ENCODE data around the gene TAF4.
"Not testable (repeated sequence)": the region's sequence is repeated elsewhere in the genome, so short reads cannot be mapped to it uniquely, and the experiment has no call there.

Gene TAF4

DNA sequence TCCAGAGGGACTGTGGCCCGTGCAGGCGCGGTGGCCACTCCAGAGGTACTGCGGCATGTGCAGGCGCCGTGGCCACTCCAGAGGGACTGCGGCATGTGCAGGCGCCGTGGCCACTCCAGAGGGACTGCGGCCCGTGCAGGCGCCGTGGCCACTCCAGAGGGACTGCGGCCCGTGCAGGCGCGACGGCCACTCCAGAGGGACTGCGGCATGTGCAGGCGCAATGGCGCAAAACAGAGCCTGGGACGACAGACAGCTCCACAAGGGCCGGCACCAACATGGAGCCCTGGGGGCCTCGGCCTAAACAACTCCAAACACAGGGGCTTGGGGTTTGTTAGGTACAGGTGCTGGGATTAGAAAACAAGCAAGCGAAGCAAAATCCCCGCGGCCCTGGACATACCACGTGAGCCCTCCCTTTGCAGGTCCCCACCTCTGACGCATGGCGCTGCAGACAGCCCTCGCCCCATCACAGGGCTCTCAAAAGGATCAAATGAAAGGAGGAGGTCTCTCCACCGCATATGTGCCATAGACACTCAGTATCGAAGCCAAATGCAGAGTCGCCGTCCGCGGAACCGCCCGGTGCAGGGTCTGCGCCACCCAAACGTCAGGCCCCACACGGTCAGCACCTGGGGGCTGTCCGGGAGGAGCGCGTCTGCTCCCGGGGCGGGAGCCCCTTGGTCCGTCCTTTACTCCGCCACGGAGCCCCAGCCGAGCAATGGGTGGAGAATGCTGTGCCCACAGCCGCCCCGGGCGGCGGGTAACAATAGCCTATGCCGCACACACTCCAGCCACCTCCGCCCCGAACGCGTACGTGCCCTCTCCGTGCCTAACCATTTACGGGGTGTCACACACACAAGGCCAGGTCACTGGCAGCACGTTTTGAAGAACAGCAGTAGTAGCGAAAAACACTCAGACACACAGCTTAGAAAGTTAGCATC lies 85.7 kb downstream of the TAF4 start:
- no peak for DNase-seq (ENCODE audit: low read depth)

DNA sequence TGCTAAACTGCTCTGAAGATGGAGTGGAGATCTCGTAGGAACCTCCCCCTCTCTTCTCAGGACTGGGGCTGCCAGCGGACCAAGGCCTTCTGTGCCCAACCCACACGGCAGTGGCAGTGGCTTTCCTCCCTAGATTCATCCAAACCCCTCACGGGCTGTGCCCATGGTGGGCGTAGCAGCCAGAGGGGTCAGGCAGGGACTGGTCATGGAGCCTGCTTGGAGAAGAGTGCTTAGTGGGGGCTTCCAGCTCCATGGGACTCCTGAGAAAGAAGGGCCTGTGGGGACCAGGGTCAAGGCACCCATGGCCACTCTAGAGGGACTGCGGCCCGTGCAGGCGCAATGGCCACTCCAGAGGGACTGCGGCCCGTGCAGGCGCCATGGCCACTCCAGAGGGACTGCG lies 86.6 kb downstream of the TAF4 start:
- no peak for DNase-seq (ENCODE audit: low read depth)

DNA sequence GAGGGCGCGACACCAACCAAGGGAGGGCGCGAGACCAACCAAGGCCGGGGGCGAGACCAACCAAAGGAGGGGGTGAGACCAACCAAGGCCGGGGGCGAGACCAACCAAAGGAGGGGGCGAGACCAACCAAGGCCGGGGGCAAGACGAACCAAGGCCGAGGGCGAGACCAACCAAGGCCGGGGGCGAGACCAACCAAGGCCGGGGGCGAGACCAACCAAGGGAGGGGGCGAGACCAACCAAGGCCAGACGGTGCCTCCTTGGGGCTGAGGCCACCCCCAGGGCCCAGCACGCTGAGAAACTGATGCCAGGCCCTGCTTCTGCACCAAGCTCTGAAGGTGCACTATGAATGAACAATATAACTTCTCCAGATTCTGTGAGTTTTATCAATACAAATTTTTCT lies 87.2 kb downstream of the TAF4 start:
- DNase-seq (ENCODE audit: low read depth) = no peak

DNA sequence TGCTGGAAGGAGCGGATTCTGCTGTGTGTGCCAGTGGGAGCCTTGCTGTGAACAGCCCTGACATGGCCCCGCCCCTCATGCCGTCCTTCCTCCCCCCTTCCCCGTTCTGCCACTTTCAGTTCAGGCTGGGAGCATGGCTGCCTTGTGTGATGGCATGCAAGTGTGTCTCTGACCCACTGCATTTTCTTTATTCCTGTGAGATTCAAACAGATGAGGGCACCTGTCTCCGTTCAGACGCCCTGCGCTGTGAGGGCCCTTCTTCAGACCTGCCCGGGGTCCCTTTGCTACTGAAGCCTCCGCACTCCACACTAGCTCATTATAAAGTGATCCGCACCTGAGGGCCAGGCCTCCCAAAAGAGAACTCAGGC lies 88.3 kb downstream of the TAF4 start:
- no peak for DNase-seq (ENCODE audit: low read depth)

DNA sequence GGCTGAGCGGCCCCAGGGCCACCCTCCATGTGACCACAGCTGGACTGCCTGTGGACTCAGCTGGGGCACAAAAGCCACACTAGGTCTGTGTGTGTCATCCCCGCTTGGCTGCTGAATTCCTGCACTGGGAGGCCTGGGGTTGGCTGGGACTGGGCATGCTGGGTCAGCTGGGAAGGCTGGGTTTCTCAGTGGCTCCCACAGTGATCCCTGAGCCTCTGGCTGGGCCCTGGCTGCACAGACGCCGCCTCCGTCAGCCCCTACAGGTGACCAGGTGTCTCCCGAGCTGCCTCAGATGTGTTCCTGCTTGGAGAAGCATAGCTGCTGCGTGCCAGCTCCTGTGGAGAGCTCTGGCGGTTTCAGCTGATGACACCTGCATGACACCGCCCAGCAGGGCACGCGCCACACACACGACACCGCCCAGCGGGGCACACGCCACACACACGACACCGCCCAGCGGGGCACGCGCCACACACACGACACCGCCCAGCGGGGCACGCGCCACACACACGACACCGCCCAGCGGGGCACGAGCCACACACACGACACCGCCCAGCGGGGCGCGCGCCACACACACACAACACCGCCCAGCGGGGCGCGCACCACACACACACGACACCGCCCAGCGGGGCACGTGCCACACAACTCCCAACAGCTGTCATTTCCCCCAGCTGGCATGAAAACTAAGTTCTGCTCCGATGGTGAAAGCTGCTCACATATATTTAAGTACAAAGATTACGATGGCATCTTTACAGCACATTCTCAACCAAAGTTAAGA lies 88.8 kb downstream of the TAF4 start:
- no peak for DNase-seq (ENCODE audit: low read depth)

DNA sequence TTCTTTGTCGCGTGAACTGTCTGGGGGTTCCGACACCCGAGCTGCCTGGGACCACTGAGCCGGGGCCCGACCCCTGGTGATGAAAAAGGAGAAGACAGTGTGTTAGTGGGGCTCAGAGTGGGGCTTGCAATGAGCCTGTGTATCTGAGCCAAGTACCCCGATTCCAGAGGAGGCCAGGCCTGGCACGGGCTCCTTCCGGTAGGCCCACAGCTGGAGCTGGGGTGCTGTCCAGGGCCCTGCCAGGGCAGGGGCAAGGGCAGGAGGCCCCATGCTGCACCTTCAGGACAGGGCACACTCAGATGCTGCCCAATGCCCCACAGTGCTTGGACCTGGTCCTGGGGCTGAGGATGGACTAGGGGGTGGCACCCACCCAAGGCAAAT lies 89.4 kb downstream of the TAF4 start:
- DNase-seq (ENCODE audit: low read depth) = no peak

DNA sequence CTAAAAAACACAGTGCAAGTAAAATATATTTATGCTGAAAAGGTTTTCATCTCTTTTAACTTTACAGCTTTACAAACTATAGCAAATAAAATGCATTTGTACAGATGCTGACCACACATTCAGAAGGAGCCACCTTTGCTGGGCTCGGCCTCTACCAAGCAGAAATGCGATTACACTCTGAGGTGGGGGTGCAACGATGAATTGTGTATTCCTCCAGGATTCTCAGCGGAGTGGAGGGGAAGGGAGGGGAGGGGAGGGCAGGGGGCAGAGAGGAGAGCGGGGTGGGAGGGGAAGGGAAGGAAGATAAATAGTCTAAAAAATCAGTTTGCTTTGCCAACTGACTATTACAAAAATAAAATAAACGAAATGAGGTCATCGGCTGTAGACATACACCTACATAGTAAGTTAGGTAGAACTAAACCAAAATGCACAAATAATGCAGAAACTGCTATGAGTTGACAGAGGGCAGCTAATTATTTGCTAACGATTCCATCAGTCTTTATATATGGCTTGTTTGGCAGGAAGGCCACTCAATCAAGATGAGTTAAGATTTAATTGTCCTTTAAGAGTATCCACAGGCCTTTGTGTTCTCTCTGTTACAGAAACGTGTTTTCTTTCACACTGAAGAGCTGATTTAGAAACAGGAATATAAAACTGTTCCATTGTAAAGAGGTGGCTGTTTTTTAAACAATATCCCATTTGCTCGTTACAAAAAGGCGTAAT lies 90.1 kb downstream of the TAF4 start:
- no peak for DNase-seq (ENCODE audit: low read depth)

DNA sequence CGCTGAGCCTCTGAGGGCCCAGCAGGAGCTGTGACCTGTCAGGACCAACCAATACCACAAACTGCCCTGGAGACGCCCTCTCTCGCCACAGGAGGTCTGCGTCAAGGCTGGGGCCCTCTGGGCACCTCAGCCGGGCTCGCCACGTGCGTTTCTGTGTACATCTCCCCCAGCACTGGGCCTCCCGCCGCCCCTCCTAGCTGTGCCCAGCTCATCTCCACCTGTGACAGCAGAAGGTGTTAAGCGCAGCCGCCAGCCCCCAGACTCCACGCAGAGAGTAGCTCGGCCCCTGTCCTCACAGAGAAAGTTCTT lies 91.4 kb downstream of the TAF4 start:
- DNase-seq (ENCODE audit: low read depth) = no peak

DNA sequence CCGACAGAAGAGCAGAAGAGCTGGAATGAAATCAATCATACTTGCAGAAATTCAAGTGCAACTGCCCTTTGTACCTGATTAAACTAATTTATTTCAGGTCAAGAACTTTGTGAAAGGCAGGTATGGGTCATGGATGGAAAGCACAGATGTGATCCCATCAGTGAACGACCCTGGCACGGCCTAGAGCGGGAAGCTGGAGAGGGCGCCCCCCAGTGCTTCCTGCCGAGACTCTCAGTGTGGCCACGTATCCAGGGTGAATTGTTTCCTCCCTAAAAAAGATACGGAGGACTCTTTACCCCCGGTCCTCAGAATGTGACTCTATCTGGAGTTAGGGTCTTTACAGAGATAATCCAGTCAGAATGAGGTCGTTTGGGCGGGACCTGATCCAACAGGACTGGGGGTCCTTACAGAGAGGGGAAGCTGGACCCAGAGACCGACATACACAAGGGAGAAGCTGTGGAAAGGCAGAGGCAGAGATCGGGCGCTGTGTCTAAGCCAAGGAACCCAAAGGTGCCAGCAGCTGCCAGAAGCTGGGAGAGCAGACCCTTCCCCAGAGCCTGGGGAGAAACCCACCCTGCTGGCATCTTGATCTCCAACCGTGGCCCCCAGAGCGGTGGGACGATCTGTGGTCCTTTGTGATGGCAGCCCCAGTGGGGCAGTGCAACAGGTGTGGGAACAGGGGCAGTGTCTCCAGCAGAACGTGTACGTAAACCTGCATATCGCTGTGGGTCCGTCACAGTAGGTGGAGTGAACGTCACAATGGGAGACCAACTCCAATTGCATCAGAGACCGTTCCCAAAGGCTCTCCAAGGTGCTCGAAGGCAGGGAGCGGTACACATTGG lies 91.9 kb downstream of the TAF4 start:
- DNase-seq (ENCODE audit: low read depth) = no peak

DNA sequence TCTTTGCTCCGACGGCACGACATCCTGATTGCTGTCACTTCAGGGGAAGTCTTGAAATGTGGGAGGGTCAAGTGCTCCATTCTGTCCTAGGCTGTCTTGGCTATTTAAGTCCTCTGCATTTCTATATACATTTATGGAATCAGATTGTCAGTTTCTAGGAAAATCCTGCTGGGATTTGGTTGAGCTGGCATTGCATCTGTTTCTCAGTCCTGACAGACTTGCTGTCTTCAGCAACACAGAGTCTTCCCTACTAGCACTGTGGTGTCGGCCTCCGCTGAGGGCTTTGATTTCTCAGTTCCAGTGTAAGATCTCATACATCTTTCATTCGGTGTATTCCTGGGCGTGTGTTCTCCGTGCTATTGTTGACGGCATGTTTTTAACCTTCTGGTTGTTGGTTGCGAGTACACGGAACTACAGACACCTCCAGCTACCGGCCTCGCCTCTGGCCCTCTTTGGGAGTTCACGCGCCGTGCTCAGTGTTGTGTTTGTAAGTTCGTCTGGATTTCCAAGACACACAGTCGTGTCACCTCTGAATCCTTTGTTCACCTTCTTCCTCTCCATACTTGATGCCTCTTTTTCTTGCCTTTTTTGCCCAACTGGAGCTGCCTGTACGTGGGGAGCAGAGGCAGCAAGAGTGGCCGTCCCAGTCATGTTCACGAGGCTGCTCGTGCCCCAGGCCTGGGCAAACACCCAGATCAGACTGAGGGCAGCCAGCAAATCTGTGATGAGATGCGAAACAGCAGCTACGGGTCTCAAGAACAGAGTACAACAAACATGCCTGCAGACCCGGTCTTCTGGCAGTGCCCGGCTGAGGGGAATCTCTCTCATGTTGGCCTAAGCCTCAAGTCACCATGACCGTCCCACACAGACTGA lies 92.8 kb downstream of the TAF4 start:
- no peak for DNase-seq (ENCODE audit: low read depth)

DNA sequence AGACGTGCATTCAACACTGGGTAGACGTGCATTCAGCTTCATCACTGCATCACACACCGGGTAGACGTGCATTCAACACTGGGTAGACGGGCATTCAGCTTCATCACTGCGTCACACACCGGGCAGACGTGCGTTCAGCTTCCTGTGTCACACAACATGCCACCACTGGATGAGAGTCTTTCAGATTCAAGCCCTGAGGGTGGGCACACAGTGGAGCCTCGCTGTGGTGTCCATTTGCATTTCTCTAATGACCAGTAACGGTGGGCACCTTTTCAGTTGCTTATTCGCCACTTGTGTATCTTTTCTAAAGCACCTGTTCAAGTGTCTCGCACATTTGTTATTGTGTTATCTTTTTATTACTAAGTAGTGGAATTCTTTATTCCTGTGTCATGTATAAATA lies 94.1 kb downstream of the TAF4 start:
- DNase-seq (ENCODE audit: low read depth) = not testable (repeated sequence)

DNA sequence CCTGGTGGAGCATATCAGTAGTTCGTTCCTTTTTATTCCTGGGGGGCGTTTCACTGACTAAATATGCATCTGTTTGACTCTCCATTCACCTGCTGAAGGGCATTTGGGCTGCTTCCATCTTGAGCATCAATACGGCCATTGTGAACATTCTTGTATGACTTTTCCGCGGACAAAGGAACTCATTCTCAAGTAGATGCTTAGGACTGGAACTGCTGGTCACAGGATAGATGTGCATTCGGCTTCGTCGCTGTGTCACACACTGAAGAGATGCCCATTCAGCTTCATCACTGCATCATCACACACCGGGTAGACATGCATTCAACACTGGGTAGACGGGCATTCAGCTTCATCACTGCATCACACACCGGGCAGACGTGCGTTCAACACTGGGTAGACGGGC lies 95.3 kb downstream of the TAF4 start:
- DNase-seq (ENCODE audit: low read depth) = no peak

DNA sequence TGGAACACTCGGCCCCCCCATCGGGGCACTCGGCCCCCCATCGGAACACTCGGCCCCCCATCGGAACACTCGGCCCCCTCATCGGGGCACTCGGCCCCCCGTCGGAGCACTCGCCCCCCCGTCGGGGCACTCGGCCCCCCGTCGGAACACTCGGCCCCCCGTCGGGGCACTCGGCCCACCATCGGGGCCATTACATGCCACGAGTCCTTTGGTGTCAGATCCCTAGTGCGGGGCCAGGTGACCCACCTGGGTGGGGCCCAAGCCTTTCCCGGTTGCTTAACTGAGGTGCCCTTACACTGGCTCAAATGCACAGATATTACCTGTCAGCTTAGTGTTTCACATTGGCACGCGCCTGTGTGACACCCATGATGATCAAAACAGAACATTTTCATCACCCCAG lies 95.9 kb downstream of the TAF4 start:
- DNase-seq (ENCODE audit: low read depth) = no peak

DNA sequence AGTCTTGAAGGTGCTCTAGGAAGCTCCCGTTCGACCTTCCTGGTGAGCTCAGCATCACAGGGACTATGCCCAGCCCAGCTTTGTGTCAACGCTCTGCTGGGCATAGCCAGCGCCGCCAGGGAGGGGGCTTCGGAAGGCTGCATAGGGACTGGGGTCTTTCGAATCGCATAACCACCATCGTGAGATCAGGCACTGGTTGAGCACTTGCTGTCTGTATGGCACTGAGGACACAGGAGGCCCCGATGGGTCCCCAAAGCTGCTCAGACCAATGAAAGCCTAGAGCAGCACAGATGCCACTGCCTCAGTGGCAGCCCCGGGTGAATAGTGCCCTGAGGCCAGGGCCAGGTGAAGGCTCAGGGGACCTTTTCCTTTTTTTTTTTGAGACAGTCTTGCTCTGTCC lies 96.7 kb downstream of the TAF4 start:
- DNase-seq (ENCODE audit: low read depth) = no peak

DNA sequence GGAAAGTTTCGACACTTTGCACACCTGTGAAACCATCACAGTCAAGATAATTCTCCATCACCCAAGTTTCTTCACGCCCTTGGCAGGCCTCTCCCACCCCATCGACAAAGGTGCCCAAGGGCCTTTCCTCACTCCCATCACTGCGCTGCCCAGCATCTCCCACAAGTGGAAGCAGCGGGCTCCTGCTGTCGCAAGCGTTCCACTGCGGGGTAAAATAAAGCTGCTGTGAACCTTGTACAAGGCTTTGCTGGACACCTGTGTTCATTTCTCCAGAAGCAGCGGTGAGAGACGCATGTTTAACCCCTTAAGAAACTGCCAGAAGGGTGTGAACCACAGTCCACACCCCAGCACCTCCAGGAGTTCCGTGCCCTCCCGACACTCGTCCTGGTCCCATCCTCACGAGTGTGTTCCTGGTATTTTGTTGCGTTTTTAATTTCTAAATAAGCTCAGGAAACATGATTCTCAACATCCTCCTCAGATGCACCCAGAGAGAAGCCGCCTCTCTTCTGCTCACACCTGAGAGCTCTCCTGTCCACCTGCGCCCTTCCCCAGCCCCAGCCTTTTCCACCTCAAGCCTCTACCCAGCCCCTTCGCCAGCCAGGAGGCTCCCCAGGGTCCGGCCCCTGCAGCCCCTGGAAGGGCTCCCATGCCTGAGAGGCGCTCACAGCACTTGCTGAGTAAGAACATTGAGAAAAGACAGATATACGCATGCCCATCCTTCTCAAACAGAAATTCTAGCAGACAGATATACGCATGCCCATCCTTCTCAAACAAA lies 97.5 kb downstream of the TAF4 start:
- DNase-seq (ENCODE audit: low read depth) = no peak

DNA sequence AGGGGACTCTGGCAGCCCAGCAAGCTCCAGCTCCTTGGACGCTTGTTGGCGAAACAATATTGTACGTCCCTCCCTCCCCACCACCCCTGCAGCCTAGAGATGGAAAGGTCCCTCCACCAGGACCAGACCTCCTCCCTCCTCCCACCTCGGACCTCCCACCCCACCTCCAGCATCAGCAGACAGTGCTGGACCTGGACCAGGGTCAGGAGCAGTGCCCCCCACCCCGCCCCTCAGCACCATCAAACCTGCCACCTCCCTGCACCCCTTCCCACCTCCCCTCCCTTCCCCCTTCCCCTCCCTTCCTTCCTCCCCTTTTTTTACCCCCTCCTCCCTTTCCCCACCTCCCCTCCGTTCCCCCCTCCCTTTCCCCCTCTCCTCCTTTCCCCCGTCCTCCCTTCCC lies 98.4 kb downstream of the TAF4 start:
- no peak for DNase-seq (ENCODE audit: low read depth)

DNA sequence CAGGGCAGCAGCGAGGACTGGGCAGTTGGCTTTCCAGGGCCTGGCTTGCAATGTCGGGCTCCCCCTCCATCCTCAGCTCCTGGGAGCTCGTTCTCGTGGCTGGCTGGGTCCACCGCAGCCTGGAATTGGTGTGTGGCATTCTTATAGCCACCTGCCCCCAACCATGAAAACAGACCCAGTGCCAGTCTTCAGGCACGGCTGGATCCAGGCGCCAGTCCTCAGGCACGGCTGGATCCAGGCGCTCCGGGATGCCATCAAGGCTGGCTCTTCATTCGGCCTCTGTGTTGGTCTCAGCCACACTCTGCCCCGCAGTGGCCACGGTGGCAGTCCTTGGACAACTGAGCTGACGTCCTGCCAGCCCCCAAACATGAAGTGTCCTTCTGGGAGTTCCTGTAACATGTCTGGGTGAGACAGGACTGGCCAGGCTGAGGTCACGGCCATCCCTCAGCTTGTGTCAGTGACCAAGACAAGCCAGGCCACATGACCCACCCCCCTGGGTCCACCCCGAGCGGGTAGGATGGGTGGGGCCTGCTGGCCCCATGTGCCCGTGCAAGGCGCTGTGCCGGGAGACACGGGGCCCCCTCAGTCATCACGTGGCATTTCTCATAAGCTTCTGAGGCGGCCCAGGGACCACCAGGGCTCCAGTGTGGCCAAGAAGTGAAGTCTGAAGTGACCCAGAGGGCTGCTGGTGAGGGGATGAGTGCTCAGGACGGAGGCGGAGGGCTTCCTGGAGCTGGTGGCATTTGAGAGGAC lies 99.0 kb downstream of the TAF4 start:
- no peak for DNase-seq (ENCODE audit: low read depth)

DNA sequence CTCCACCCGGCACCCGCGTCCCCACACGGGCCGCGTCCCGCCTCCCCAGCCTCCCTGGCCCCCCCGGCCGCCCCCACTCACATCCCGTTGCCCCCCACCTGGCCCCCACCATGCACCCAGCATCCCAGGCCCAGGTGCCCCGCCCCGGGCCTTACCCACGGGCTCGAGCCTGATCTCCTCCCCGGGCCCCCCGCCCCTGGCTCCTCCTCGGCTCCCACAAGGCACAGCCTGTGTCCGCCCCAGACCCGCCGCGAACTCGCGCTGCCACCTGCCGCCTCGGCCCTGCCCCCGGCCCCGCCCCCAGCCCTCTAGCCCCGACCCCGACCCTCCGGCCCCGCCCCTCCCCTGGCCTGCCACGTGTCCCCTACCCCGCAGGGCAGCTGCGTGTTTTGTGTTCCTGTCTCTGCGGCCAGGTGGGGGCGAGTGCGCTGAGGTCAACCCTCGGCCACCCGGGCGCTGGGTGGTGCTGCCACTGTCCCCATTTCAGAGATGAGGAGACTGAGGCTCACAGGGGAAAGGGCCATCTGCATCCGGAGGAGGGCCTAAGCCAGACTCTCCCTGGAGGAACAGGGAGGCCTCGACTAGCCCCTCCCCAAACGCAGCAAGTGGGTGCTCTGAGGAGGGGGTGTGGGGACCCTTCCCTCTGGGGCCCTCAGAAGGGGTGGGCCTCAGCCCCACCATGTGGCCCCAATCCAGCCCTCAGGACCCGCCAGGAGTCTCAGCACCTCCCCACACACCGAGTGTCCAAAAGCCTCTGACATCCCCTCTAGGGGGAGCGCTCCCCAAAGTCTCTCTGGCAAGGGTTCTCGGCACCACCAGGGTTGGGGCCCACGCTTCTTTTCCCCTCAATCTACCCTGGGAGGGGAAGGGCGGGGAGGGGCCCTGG lies 99.8 kb downstream of the TAF4 start:
- no peak for DNase-seq (ENCODE audit: low read depth)
